H9 (cell line): ENCODE results near the gene CYSLTR1. TPM values are rescaled to one million over a fixed set of nuclear protein-coding genes. Genes with fewer than 3 reads are reported as not detected.

Source experiments
- DNase-seq: peaks from one replicate; pipeline ENCODE4 v3.0.0-alpha.2; 2017
- H2AFZ ChIP-seq: one replicate; pipeline ENCODE4 v1.6.1; 2013; ENCODE audit warnings: mild to moderate bottlenecking, low read length, control low read depth, moderate library complexity
- H2AK5ac ChIP-seq: 2 replicates; pipeline ENCODE4 v1.6.1; 2013; ENCODE audit warnings: low read length, control low read depth, mixed read lengths; ENCODE audit not compliant: insufficient read length
- H2BK120ac ChIP-seq: one replicate; pipeline ENCODE4 v1.6.1; 2013; ENCODE audit warnings: low read depth, mild to moderate bottlenecking, low read length, control low read depth, inconsistent platforms; ENCODE audit not compliant: poor library complexity, severe bottlenecking
- H2BK12ac ChIP-seq: 2 replicates; pipeline ENCODE4 v1.6.1; 2013; ENCODE audit warnings: low read length, control low read depth, mixed read lengths, low read depth; ENCODE audit not compliant: insufficient read length
- H2BK15ac ChIP-seq: 2 replicates; pipeline ENCODE4 v1.6.1; 2013; ENCODE audit warnings: low read depth, low read length, control low read depth
- H2BK20ac ChIP-seq: one replicate; pipeline ENCODE4 v1.6.1; 2013; ENCODE audit warnings: low read depth, mild to moderate bottlenecking, low read length, control low read depth, inconsistent platforms; ENCODE audit not compliant: poor library complexity, severe bottlenecking
- H2BK5ac ChIP-seq: 2 replicates; pipeline ENCODE4 v1.6.1; 2013; ENCODE audit warnings: low read length, control low read depth, mixed read lengths; ENCODE audit not compliant: insufficient read length
- H3K14ac ChIP-seq: 2 replicates; pipeline ENCODE4 v1.6.1; 2013; ENCODE audit warnings: low read length, control low read depth; ENCODE audit not compliant: insufficient read depth
- H3K18ac ChIP-seq: 2 replicates; pipeline ENCODE4 v1.6.1; 2013; ENCODE audit warnings: low read depth, mild to moderate bottlenecking, mixed read lengths, low read length, control low read depth; ENCODE audit not compliant: insufficient read length
- H3K23ac ChIP-seq: 2 replicates; pipeline ENCODE4 v1.6.1; 2013; ENCODE audit warnings: low read length, control low read depth, mixed read lengths, low read depth; ENCODE audit not compliant: insufficient read length
- H3K23me2 ChIP-seq: 2 replicates; pipeline ENCODE4 v1.6.1; 2013; ENCODE audit warnings: low read depth, mild to moderate bottlenecking, mixed read lengths, low read length, control low read depth; ENCODE audit not compliant: insufficient read length, poor library complexity, severe bottlenecking
- H3K27ac ChIP-seq: 2 replicates; pipeline ENCODE4 v1.5.1; 2013; ENCODE audit warnings: low read length, control low read depth, mixed read lengths, low read depth; ENCODE audit not compliant: insufficient read length
- H3K27me3 ChIP-seq: 2 replicates; pipeline ENCODE4 v1.6.1; 2013; ENCODE audit warnings: low read length, control low read depth, inconsistent platforms; ENCODE audit not compliant: insufficient read depth
- H3K4ac ChIP-seq: 2 replicates; pipeline ENCODE4 v1.6.1; 2013; ENCODE audit warnings: low read depth, mild to moderate bottlenecking, control low read depth, inconsistent platforms, low read length, moderate library complexity
- H3K4me1 ChIP-seq: 2 replicates; pipeline ENCODE4 v1.6.1; 2013; ENCODE audit warnings: low read length, control low read depth, inconsistent platforms; ENCODE audit not compliant: insufficient read depth
- H3K4me2 ChIP-seq: 2 replicates; pipeline ENCODE4 v1.6.1; 2013; ENCODE audit warnings: low read length, control low read depth, mixed read lengths; ENCODE audit not compliant: insufficient read length, insufficient read depth
- H3K56ac ChIP-seq: 2 replicates; pipeline ENCODE4 v1.6.1; 2013; ENCODE audit warnings: low read depth, mild to moderate bottlenecking, mixed read lengths, low read length, control low read depth; ENCODE audit not compliant: insufficient read length
- H3K79me1 ChIP-seq: 2 replicates; pipeline ENCODE4 v1.6.1; 2013; ENCODE audit warnings: low read depth, mild to moderate bottlenecking, moderate library complexity, low read length, control low read depth, inconsistent platforms; ENCODE audit not compliant: insufficient read depth, poor library complexity, severe bottlenecking
- H3K79me2 ChIP-seq: 2 replicates; pipeline ENCODE4 v1.6.1; 2013; ENCODE audit warnings: low read length, control low read depth, inconsistent platforms; ENCODE audit not compliant: insufficient read depth
- H3K9ac ChIP-seq: 2 replicates; pipeline ENCODE4 v1.6.1; 2013; ENCODE audit warnings: low read length, control low read depth, mixed read lengths; ENCODE audit not compliant: insufficient read length; ENCODE audit errors: extremely low read depth
- H3K9me3 ChIP-seq: one replicate; pipeline ENCODE4 v1.6.1; 2013; ENCODE audit warnings: low read depth, low read length, inconsistent platforms; ENCODE audit not compliant: control insufficient read depth
- H3T11ph ChIP-seq: one replicate; pipeline ENCODE4 v1.6.1; 2013; ENCODE audit warnings: mild to moderate bottlenecking, low read length, control low read depth, inconsistent platforms
- H4K20me1 ChIP-seq: one replicate; pipeline ENCODE4 v1.6.1; 2013; ENCODE audit not compliant: control insufficient read depth, insufficient read length, insufficient read depth
- H4K5ac ChIP-seq: 2 replicates; pipeline ENCODE4 v1.6.1; 2013; ENCODE audit warnings: low read depth, mild to moderate bottlenecking, mixed read lengths, low read length, control low read depth; ENCODE audit not compliant: insufficient read length
- H4K8ac ChIP-seq: replicated peaks from 2 replicates; pipeline ENCODE4 v1.6.1; 2013; ENCODE audit warnings: low read length, control low read depth, mixed read lengths, low read depth; ENCODE audit not compliant: insufficient read length
- H4K91ac ChIP-seq: 2 replicates; pipeline ENCODE4 v1.6.1; 2013; ENCODE audit warnings: low read depth, mild to moderate bottlenecking, moderate library complexity, mixed read lengths, low read length, control low read depth; ENCODE audit not compliant: insufficient read length
- H3K27ac Mint-ChIP-seq, 3 experiments: 2 replicates in 2 of 3; 3 replicates in 1 of 3; pipeline ENCODE4 v1.8.0; 2020 to 2021; ENCODE audit warnings: mixed read lengths in 3 of 3, mild to moderate bottlenecking in 1 of 3, moderate library complexity in 1 of 3
- H3K27me3 Mint-ChIP-seq: 2 replicates; pipeline ENCODE4 v1.8.0; 2021; ENCODE audit warnings: low read depth, mild to moderate bottlenecking, moderate library complexity, mixed read lengths
- H3K36me3 Mint-ChIP-seq, 3 experiments: 2 replicates in 2 of 3; 3 replicates in 1 of 3; pipeline ENCODE4 v1.8.0; 2020 to 2021; ENCODE audit warnings: low read depth in 3 of 3, mixed read lengths in 3 of 3; ENCODE audit not compliant: insufficient read depth in 1 of 3
- H3K4me1 Mint-ChIP-seq, 2 experiments: 2 replicates each; pipeline ENCODE4 v1.8.0; 2020; ENCODE audit warnings: mixed read lengths in 2 of 2
- H3K4me3 Mint-ChIP-seq, 2 experiments: 2 replicates in 1 of 2; 3 replicates in 1 of 2; pipeline ENCODE4 v1.8.0; 2020 to 2021; ENCODE audit warnings: mild to moderate bottlenecking in 2 of 2, mixed read lengths in 2 of 2, moderate library complexity in 1 of 2
- H3K9me3 Mint-ChIP-seq, 2 experiments: 2 replicates in 1 of 2; 3 replicates in 1 of 2; pipeline ENCODE4 v1.8.0; 2020; ENCODE audit warnings: mild to moderate bottlenecking in 2 of 2, mixed read lengths in 2 of 2, moderate library complexity in 1 of 2
- CTCF ChIP-seq: fragments of 200-600 bp; sonication (generic); conservative IDR thresholded peaks from 3 replicates; pipeline ENCODE4 v1.8.0; 2021; ENCODE audit warnings: antibody characterized with exemption, mild to moderate bottlenecking
- WGBS: extraction: QIAGEN DNeasy Blood & Tissue Kit; methylation state at CpG from one replicate; pipeline ENCODE4 v1.1.7; 2013; ENCODE audit warnings: missing lambda C conversion rate, low lambda C conversion rate, mixed read lengths; ENCODE audit not compliant: insufficient read length; ENCODE audit errors: extremely low coverage; 5-methylcytosine and 5-hydroxymethylcytosine counted together
- total RNA-seq: library from RNA; stranded (reverse); gene quantifications from 2 replicates; pipeline ENCODE4 v1.2.1, GENCODE V29; 2021

The CYSLTR1 gene
- total RNA-seq, 1 experiment from 2014 or later = not detected

GRCh38 chrX:78331708-78332107, 4.3 kb upstream of the CYSLTR1 start:
- H3K14ac ChIP-seq = no peak overlapping the region
- Mint-ChIP-seq H3K27ac (no peak overlapping the region), H3K9me3 (peaks cover 51 to 61% of the 10 kb centered on the region in 2 experiments), H3K27me3 (no peaks in the 10 kb centered on the region), H3K4me3 (no peak overlapping the region; a peak in 1 of 5 replicates), H3K4me1 (peaks cover 15 to 17% of the 10 kb centered on the region in 2 experiments), H3K36me3 (peaks cover 0 to 2% (median 0%) of the 10 kb centered on the region in 3 experiments; a peak in 2 of 7 replicates)
- H3K27me3 ChIP-seq = no peaks in the 10 kb centered on the region
- no peak overlapping the region for H4K91ac ChIP-seq
- H2BK15ac ChIP-seq = no peak overlapping the region
- H3K23me2 ChIP-seq = no peaks in the 10 kb centered on the region
- no CpG with 5 or more reads among the region's 1 CpG for WGBS
- no peak overlapping the region for H3K56ac ChIP-seq
- H2BK5ac ChIP-seq = no peak overlapping the region
- no peak overlapping the region for H3K18ac ChIP-seq
- no peak overlapping the region for H4K8ac ChIP-seq
- DNase-seq = no peak
- no peak overlapping the region for H3K4me2 ChIP-seq
- H3T11ph ChIP-seq = no peak overlapping the region
- no peak overlapping the region for H3K4ac ChIP-seq
- no peak overlapping the region for H2BK120ac ChIP-seq
- no peak overlapping the region for H2AK5ac ChIP-seq
- H2BK20ac ChIP-seq = no peak overlapping the region
- no peak overlapping the region for H3K23ac ChIP-seq
- H2AFZ ChIP-seq = no peak overlapping the region
- no peaks in the 10 kb centered on the region for H3K79me1 ChIP-seq
- no peak overlapping the region for H3K9ac ChIP-seq
- TF ChIP-seq CTCF = no peak
- no peak overlapping the region for H4K5ac ChIP-seq
- H4K20me1 ChIP-seq = no peaks in the 10 kb centered on the region
- no peak overlapping the region for H2BK12ac ChIP-seq
- H3K9me3 ChIP-seq = peaks cover 25% of the 10 kb centered on the region
- no peaks in the 10 kb centered on the region for H3K4me1 ChIP-seq
- no peaks in the 10 kb centered on the region for H3K79me2 ChIP-seq
- no peak overlapping the region for H3K27ac ChIP-seq
